ENCODE data around the gene POR.

- TF ChIP-seq POLR2A (IDR thresholded peaks at IDR 0.05) (no peak), CTCF (IDR thresholded peaks at IDR 0.05) (no peak)
Observed at GRCh38 chr7:75875113-75876080, 39.6 kb upstream of the POR start.
